ENCODE results near the gene CASK.

CASK gene

DNA sequence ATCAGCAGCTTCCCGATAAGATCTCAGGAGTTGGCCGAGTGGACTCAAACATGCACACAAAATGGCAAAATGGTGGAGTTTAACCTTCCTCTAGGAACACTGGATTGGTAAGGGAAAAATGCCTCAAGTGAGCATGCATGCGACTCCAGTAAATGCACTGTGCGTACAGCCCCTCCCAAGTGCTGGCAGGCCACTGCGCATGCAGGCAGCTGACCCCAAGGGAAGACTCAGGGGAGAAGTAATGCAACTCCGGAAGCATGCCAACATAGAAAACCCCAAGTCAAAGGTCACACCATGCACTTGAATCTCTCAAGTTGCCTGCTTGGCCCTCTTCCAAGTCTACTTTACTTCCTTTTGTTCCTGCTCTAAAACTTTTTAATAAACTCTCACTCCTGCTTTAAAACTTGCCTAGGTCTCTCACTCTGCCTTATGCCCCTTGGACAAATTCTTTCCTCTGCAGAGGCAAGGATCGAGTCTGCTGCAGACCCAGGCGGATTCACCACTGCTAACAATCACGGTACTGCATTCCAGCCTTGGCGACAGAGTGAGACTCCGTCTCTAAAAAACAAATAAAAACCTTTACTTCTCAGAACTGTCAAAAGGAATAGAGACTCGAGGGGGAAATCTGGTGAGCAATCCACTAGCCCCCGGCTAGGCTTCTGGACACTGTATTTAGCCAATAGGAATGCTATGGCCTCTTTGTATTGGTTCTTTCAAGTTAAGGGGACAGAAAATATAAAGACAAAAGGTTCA, 442.7 kb downstream of the CASK start:
- Histone ChIP-seq H2BK12ac (ENCODE audit: low read length in 2 of 2) (no peak overlapping the region), H3K4me1 (ENCODE audit: control insufficient read depth, insufficient read depth, low read depth, low read length) (peaks cover 4% of the 10 kb centered on the region), H2BK15ac (ENCODE audit: low read depth, poor library complexity, severe bottlenecking) (no peak overlapping the region), H2AFZ (ENCODE audit: low read depth, low read length) (no peak overlapping the region), H3K18ac (ENCODE audit: low read depth in 1 of 2, low read length in 2 of 2) (no peak overlapping the region), H3K27me3 (ENCODE audit: control insufficient read depth in 1 of 2, insufficient read depth in 1 of 2, low read length in 2 of 2) (peaks cover 0 to 10% of the 10 kb centered on the region in 2 experiments), H3K4ac (ENCODE audit: low read depth in 1 of 2, low read length in 2 of 2) (no peak overlapping the region), H3K9ac (ENCODE audit: low read length) (no peak overlapping the region), H3K14ac (ENCODE audit: low read length in 2 of 2) (no peak overlapping the region), H3K27ac (ENCODE audit: low read length, poor library complexity, severe bottlenecking) (no peak overlapping the region), H3K4me3 (ENCODE audit: insufficient read depth in 1 of 2, low read depth in 1 of 2, low read length in 2 of 2) (no peak overlapping the region), H2BK120ac (ENCODE audit: low read depth, low read length) (no peak overlapping the region), H3K9me3 (ENCODE audit: control insufficient read depth, low read length) (no peaks in the 10 kb centered on the region), H2BK5ac (ENCODE audit: low read depth, low read length, poor library complexity, severe bottlenecking) (no peak overlapping the region), H3K79me1 (replicated peaks; ENCODE audit: low read length, poor library complexity, severe bottlenecking) (no peaks in the 10 kb centered on the region), H3K4me2 (ENCODE audit: low read length, poor library complexity, severe bottlenecking) (no peak overlapping the region), H4K91ac (ENCODE audit: low read length) (no peak overlapping the region), H3K23ac (ENCODE audit: low read length in 2 of 2) (no peak overlapping the region), H2AK5ac (ENCODE audit: low read length, severe bottlenecking) (no peak overlapping the region), H3K36me3 (ENCODE audit: control insufficient read depth in 1 of 2, insufficient read depth in 2 of 2, low read depth in 1 of 2, low read length in 2 of 2) (no peaks in the 10 kb centered on the region), H4K8ac (ENCODE audit: low read length) (no peak overlapping the region)
- WGBS, result 84% methylated on average over 10 of the region's 13 CpGs
- no peak for DNase-seq

- Histone ChIP-seq H3K4me2 (ENCODE audit: low read length, poor library complexity, severe bottlenecking) (no peak overlapping the region), H3K14ac (ENCODE audit: low read length in 2 of 2) (no peak overlapping the region), H3K23ac (ENCODE audit: low read length in 2 of 2) (no peak overlapping the region), H3K9me3 (ENCODE audit: control insufficient read depth, low read length) (no peaks in the 10 kb centered on the region), H3K27ac (ENCODE audit: low read length, poor library complexity, severe bottlenecking) (no peak overlapping the region), H3K79me1 (replicated peaks; ENCODE audit: low read length, poor library complexity, severe bottlenecking) (no peaks in the 10 kb centered on the region), H3K18ac (ENCODE audit: low read depth in 1 of 2, low read length in 2 of 2) (no peak overlapping the region), H4K91ac (ENCODE audit: low read length) (no peak overlapping the region), H3K36me3 (ENCODE audit: control insufficient read depth in 1 of 2, insufficient read depth in 2 of 2, low read depth in 1 of 2, low read length in 2 of 2) (no peaks in the 10 kb centered on the region), H3K9ac (ENCODE audit: low read length) (peak overlapping the region; percentile 8), H2BK15ac (ENCODE audit: low read depth, poor library complexity, severe bottlenecking) (no peak overlapping the region), H3K4me3 (ENCODE audit: insufficient read depth in 1 of 2, low read depth in 1 of 2, low read length in 2 of 2) (no peak overlapping the region), H3K4me1 (ENCODE audit: control insufficient read depth, insufficient read depth, low read depth, low read length) (peaks cover 11% of the 10 kb centered on the region), H3K4ac (ENCODE audit: low read depth in 1 of 2, low read length in 2 of 2) (no peak overlapping the region), H2AK5ac (ENCODE audit: low read length, severe bottlenecking) (no peak overlapping the region), H2BK120ac (ENCODE audit: low read depth, low read length) (no peak overlapping the region), H4K8ac (ENCODE audit: low read length) (no peak overlapping the region), H2BK5ac (ENCODE audit: low read depth, low read length, poor library complexity, severe bottlenecking) (no peak overlapping the region), H3K27me3 (ENCODE audit: control insufficient read depth in 1 of 2, insufficient read depth in 1 of 2, low read length in 2 of 2) (peaks cover 0 to 6% of the 10 kb centered on the region in 2 experiments), H2AFZ (ENCODE audit: low read depth, low read length) (no peak overlapping the region), H2BK12ac (ENCODE audit: low read length in 2 of 2) (no peak overlapping the region)
- no peak for DNase-seq
- WGBS, result 60% methylated on average over 6 of the region's 6 CpGs
Observed at GRCh38 chrX:41478381-41478911, 444.9 kb downstream of the CASK start.

- Histone ChIP-seq H2AFZ (ENCODE audit: low read depth, low read length) (no peak overlapping the region), H3K18ac (ENCODE audit: low read depth in 1 of 2, low read length in 2 of 2) (no peak overlapping the region), H3K27me3 (ENCODE audit: control insufficient read depth in 1 of 2, insufficient read depth in 1 of 2, low read length in 2 of 2) (peaks cover 0 to 2% of the 10 kb centered on the region in 2 experiments), H3K27ac (ENCODE audit: low read length, poor library complexity, severe bottlenecking) (no peak overlapping the region), H3K14ac (ENCODE audit: low read length in 2 of 2) (no peak overlapping the region), H3K9me3 (ENCODE audit: control insufficient read depth, low read length) (no peaks in the 10 kb centered on the region), H3K4me2 (ENCODE audit: low read length, poor library complexity, severe bottlenecking) (no peak overlapping the region), H4K8ac (ENCODE audit: low read length) (no peak overlapping the region), H4K91ac (ENCODE audit: low read length) (no peak overlapping the region), H2BK12ac (ENCODE audit: low read length in 2 of 2) (no peak overlapping the region), H3K4me3 (ENCODE audit: insufficient read depth in 1 of 2, low read depth in 1 of 2, low read length in 2 of 2) (no peak overlapping the region), H3K4ac (ENCODE audit: low read depth in 1 of 2, low read length in 2 of 2) (no peak overlapping the region), H2BK15ac (ENCODE audit: low read depth, poor library complexity, severe bottlenecking) (no peak overlapping the region), H3K36me3 (ENCODE audit: control insufficient read depth in 1 of 2, insufficient read depth in 2 of 2, low read depth in 1 of 2, low read length in 2 of 2) (no peaks in the 10 kb centered on the region), H2BK120ac (ENCODE audit: low read depth, low read length) (no peak overlapping the region), H3K79me1 (replicated peaks; ENCODE audit: low read length, poor library complexity, severe bottlenecking) (no peaks in the 10 kb centered on the region), H3K23ac (ENCODE audit: low read length in 2 of 2) (no peak overlapping the region), H2AK5ac (ENCODE audit: low read length, severe bottlenecking) (no peak overlapping the region), H3K4me1 (ENCODE audit: control insufficient read depth, insufficient read depth, low read depth, low read length) (peaks cover 22% of the 10 kb centered on the region), H2BK5ac (ENCODE audit: low read depth, low read length, poor library complexity, severe bottlenecking) (no peak overlapping the region), H3K9ac (ENCODE audit: low read length) (peak overlapping the region; percentile 29)
- peak; percentile 34 for DNase-seq
- WGBS, result 29% methylated on average over 8 of the region's 12 CpGs
Observed at GRCh38 chrX:41475591-41476241, 447.6 kb downstream of the CASK start.

DNA sequence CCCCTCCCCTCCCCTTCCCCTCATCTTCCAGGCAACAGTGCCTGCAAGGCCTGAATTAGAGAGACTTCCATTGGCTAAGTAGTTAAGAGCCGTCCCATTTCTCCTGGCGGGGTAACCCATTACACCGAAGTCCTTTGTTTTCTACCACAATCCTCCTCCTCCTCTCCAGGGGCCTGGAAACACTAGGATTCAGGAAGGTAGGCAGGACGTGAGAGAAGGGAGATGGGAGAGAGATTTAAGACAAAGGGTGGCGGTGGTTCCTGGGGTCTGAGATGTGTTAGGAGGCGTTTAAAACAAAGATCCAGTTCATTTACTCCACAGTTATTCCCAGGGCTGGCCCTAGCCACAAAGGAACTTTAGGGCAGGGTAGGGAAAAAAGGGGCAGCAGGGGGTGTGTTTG, 448.2 kb downstream of the CASK start:
- no peak overlapping the region for H3K4me2 ChIP-seq (ENCODE audit: low read length, poor library complexity, severe bottlenecking)
- no CpG with 5 or more reads among the region's 6 CpGs for WGBS

More for the DNA sequence above, 448.2 kb downstream of the CASK start:
- H3K18ac ChIP-seq (ENCODE audit: low read depth in 1 of 2, low read length in 2 of 2), result peak overlapping the region in 1 of 2 experiments; percentile 12
- H3K36me3 ChIP-seq (ENCODE audit: control insufficient read depth in 1 of 2, insufficient read depth in 2 of 2, low read depth in 1 of 2, low read length in 2 of 2), result no peaks in the 10 kb centered on the region
- H3K9me3 ChIP-seq (ENCODE audit: control insufficient read depth, low read length), result no peaks in the 10 kb centered on the region
- H2BK120ac ChIP-seq (ENCODE audit: low read depth, low read length), result no peak overlapping the region
- no peak overlapping the region for H3K23ac ChIP-seq (ENCODE audit: low read length in 2 of 2)
- no peak overlapping the region for H3K27ac ChIP-seq (ENCODE audit: low read length, poor library complexity, severe bottlenecking)
- H3K4me1 ChIP-seq (ENCODE audit: control insufficient read depth, insufficient read depth, low read depth, low read length), result peaks cover 22% of the 10 kb centered on the region
- H2BK15ac ChIP-seq (ENCODE audit: low read depth, poor library complexity, severe bottlenecking), result no peak overlapping the region
- H3K4ac ChIP-seq (ENCODE audit: low read depth in 1 of 2, low read length in 2 of 2), result peak overlapping the region in 1 of 2 experiments; percentile 8
- no peak overlapping the region for H2BK12ac ChIP-seq (ENCODE audit: low read length in 2 of 2)
- DNase-seq, result no peak
- H3K4me3 ChIP-seq (ENCODE audit: insufficient read depth in 1 of 2, low read depth in 1 of 2, low read length in 2 of 2), result no peak overlapping the region
- peak overlapping the region; percentile 29 for H3K9ac ChIP-seq (ENCODE audit: low read length)
- no peak overlapping the region for H3K14ac ChIP-seq (ENCODE audit: low read length in 2 of 2)
- H2AFZ ChIP-seq (ENCODE audit: low read depth, low read length), result no peak overlapping the region
- no peaks in the 10 kb centered on the region for H3K79me1 ChIP-seq (replicated peaks; ENCODE audit: low read length, poor library complexity, severe bottlenecking)
- no peak overlapping the region for H4K91ac ChIP-seq (ENCODE audit: low read length)
- peak overlapping the region; percentile 38 for H2AK5ac ChIP-seq (ENCODE audit: low read length, severe bottlenecking)
- H3K27me3 ChIP-seq (ENCODE audit: control insufficient read depth in 1 of 2, insufficient read depth in 1 of 2, low read length in 2 of 2), result peaks cover 0 to 2% of the 10 kb centered on the region in 2 experiments
- peak overlapping the region; percentile 37 for H4K8ac ChIP-seq (ENCODE audit: low read length)
- H2BK5ac ChIP-seq (ENCODE audit: low read depth, low read length, poor library complexity, severe bottlenecking), result no peak overlapping the region

All from mesenchymal stem cell (in vitro differentiated cells and primary cell).